Measurements from ENCODE around the gene FARP2.

- TF ChIP-seq CTCF (IDR thresholded peaks at IDR 0.05) = no peak
- TF ChIP-seq EP300 (IDR thresholded peaks at IDR 0.05) = no peak
Measured at GRCh38 chr2:241481687-241482086, 125.6 kb downstream of the FARP2 start.
